PC-9 (cell line): ENCODE results near the gene MLYCD. TPM values are rescaled to one million over a fixed set of nuclear protein-coding genes. Genes with fewer than 3 reads are reported as not detected.
"Not testable (repeated sequence)": the region's sequence is repeated elsewhere in the genome, so short reads cannot be mapped to it uniquely, and the experiment has no call there.

Source experiments
- BruUV-seq: library from RNA; stranded (reverse); fragments of 400-500 nt; replicated peaks from 2 replicates; lab custom pipeline; 2021; lab: Mats Ljungman, UMichigan
- CTCF ChIA-PET: fragments of 300-600 bp; sonication (Branson Sonifier 250); formaldehyde crosslinking; loops from one replicate; lab custom pipeline; 2022; ENCODE audit warnings: antibody characterized with exemption; lab: Charles Lee
- POLR2A ChIA-PET: fragments of 300-600 bp; sonication (Branson Sonifier 250); formaldehyde crosslinking; loops from one replicate; lab custom pipeline; 2022; ENCODE audit warnings: antibody characterized with exemption; ENCODE audit not compliant: unreplicated experiment; lab: Charles Lee
- DNase-seq, 2 experiments: peaks; one replicate each; pipeline versions ENCODE4 v3.0.0 to v3.0.0-alpha.2; 2015 to 2022; ENCODE audit warnings: mixed read lengths in 1 of 2
- H2AFZ ChIP-seq: fragments of 200-600 bp; sonication (generic); 2 replicates; pipeline ENCODE4 v1.8.1; 2017; ENCODE audit warnings: antibody characterized with exemption
- H3F3A ChIP-seq: fragments of 200-600 bp; sonication (generic); 2 replicates; pipeline ENCODE4 v1.8.1; 2017; ENCODE audit warnings: antibody characterized with exemption, mild to moderate bottlenecking, low read depth; ENCODE audit not compliant: insufficient read depth
- H3K27ac ChIP-seq: fragments of 200-600 bp; sonication (generic); 2 replicates; pipeline ENCODE4 v1.6.1; 2016; ENCODE audit warnings: mixed run types
- H3K27me3 ChIP-seq: fragments of 200-600 bp; sonication (generic); 2 replicates; pipeline ENCODE4 v1.6.1; 2016; ENCODE audit warnings: low read depth, mixed run types; ENCODE audit not compliant: insufficient read depth
- H3K36me3 ChIP-seq: fragments of 200-600 bp; sonication (generic); 2 replicates; pipeline ENCODE4 v1.6.1; 2016; ENCODE audit warnings: low read depth, mixed run types
- H3K4me1 ChIP-seq: fragments of 200-600 bp; sonication (generic); replicated peaks from 2 replicates; pipeline ENCODE4 v1.6.1; 2016; ENCODE audit warnings: mixed run types; ENCODE audit not compliant: insufficient read depth
- H3K4me2 ChIP-seq: fragments of 200-600 bp; sonication (generic); 2 replicates; pipeline ENCODE4 v1.6.1; 2017; ENCODE audit warnings: mixed run types
- H3K4me3 ChIP-seq: fragments of 200-600 bp; sonication (generic); 2 replicates; pipeline ENCODE4 v1.6.1; 2016; ENCODE audit warnings: mixed run types
- H3K79me2 ChIP-seq: fragments of 200-600 bp; sonication (generic); 2 replicates; pipeline ENCODE4 v1.6.1; 2017; ENCODE audit warnings: low read depth, mixed run types
- H3K9me2 ChIP-seq: fragments of 200-600 bp; sonication (generic); 2 replicates; pipeline ENCODE4 v1.8.1; 2017; ENCODE audit warnings: mild to moderate bottlenecking; ENCODE audit not compliant: insufficient read depth
- H3K9me3 ChIP-seq: fragments of 200-600 bp; sonication (generic); 2 replicates; pipeline ENCODE4 v1.8.1; 2016; ENCODE audit warnings: low read depth; ENCODE audit not compliant: insufficient read depth
- H4K20me1 ChIP-seq: fragments of 200-600 bp; sonication (generic); 2 replicates; pipeline ENCODE4 v1.8.1; 2017; ENCODE audit not compliant: insufficient read depth
- EZH2 ChIP-seq: fragments of 200-600 bp; sonication (generic); IDR thresholded peaks from 2 replicates; pipeline ENCODE4 v1.8.0; 2017; ENCODE audit warnings: antibody characterized with exemption, low read depth
- intact Hi-C: fragments of 100-400 bp; cut with micrococcal nuclease; formaldehyde crosslinking; loops from one replicate; pipeline ENCODE4 v1.10.0; 2022; ENCODE audit not compliant: unreplicated experiment
- total RNA-seq: library from RNA; stranded (reverse); gene quantifications from 2 replicates; pipeline ENCODE4 v1.2.3, GENCODE V29; 2021
- TF ChIP-seq, protein P1 (sequence below): fragments of 200-600 bp; sonication (generic); conservative IDR thresholded peaks from 2 replicates; pipeline ENCODE4 v1.6.1; 2017; ENCODE audit warnings: mixed run types, antibody characterized with exemption, mild to moderate bottlenecking, moderate library complexity

The MLYCD gene
- total RNA-seq, 1 experiment from 2014 or later: 4.7 TPM

DNA sequence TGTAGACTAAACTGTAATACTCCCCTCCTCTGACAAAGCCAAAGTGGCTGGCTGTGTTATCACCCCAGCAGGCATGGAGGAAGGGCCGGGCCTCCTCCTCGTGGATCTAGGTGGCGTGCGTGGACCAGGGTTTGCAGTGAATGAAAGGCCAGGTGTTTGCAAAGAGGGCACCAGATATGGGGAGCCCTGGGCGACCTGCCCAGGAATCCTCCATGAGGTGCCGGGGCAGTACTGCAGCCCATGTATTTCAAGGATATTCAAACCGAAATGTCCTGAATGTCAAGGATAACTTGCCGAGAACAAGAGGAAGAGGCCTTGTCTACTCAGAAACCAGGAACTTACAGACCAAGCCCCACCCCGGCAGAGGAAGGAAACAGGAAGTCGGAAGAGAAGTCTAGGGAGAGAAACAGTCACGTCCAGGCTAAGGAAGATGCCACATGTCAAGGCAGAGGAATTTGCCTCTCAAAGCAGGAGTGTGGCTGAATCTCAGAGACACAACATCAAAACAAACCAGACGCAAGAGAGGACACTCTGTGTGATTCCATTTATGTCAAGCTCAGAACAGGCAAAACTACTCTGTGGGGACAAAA is 40.4 kb downstream of the MLYCD start:
- TF ChIP-seq, protein P1, sequence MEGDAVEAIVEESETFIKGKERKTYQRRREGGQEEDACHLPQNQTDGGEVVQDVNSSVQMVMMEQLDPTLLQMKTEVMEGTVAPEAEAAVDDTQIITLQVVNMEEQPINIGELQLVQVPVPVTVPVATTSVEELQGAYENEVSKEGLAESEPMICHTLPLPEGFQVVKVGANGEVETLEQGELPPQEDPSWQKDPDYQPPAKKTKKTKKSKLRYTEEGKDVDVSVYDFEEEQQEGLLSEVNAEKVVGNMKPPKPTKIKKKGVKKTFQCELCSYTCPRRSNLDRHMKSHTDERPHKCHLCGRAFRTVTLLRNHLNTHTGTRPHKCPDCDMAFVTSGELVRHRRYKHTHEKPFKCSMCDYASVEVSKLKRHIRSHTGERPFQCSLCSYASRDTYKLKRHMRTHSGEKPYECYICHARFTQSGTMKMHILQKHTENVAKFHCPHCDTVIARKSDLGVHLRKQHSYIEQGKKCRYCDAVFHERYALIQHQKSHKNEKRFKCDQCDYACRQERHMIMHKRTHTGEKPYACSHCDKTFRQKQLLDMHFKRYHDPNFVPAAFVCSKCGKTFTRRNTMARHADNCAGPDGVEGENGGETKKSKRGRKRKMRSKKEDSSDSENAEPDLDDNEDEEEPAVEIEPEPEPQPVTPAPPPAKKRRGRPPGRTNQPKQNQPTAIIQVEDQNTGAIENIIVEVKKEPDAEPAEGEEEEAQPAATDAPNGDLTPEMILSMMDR: no peak
- no peak for TF ChIP-seq EZH2
- Histone ChIP-seq H3K9me2 (no peaks in the 10 kb centered on the region), H3K36me3 (no peaks in the 10 kb centered on the region), H3K79me2 (no peaks in the 10 kb centered on the region), H4K20me1 (no peaks in the 10 kb centered on the region), H3F3A (no peaks in the 10 kb centered on the region; the same call in 1 of the 2 replicates), H3K4me3 (no peak overlapping the region), H3K4me2 (no peak overlapping the region), H2AFZ (no peak overlapping the region), H3K27me3 (no peaks in the 10 kb centered on the region), H3K9me3 (no peaks in the 10 kb centered on the region), H3K4me1 (no peaks in the 10 kb centered on the region), H3K27ac (no peak overlapping the region)
- intact Hi-C loops: no loop called here
- BruUV-seq: no TSS peak
- CTCF ChIA-PET: no interaction called here
- DNase-seq: no peak
- POLR2A ChIA-PET: no interaction called here

DNA sequence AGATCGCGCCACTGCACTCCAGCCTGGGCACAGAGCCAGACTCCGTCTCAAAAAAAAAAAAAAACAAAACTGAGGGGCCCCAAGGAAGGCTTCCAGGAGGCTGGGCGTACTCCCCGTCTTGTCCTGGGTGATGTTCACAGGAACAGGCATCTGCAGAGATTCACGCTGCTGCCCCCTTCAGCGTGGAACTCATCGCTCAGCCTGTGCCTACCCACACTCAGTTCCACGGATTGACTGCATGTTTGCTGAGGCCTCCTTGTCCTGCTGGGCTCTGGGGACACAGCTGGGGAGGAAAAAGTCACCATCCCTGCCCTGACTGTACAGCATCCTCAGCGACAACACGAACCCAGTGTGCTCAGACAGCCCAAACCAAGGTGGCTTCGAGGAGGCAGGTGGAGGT is 41.2 kb downstream of the MLYCD start:
- Histone ChIP-seq H3K27ac (no peak overlapping the region), H3F3A (no peaks in the 10 kb centered on the region; the same call in 1 of the 2 replicates), H3K36me3 (no peaks in the 10 kb centered on the region), H4K20me1 (no peaks in the 10 kb centered on the region), H3K4me3 (no peak overlapping the region), H3K79me2 (no peaks in the 10 kb centered on the region), H2AFZ (no peak overlapping the region), H3K4me1 (no peaks in the 10 kb centered on the region), H3K9me3 (no peaks in the 10 kb centered on the region), H3K27me3 (no peaks in the 10 kb centered on the region), H3K9me2 (no peaks in the 10 kb centered on the region), H3K4me2 (no peak overlapping the region)
- BruUV-seq: no TSS peak
- DNase-seq: no peak
- TF ChIP-seq, protein P1: no peak
- TF ChIP-seq EZH2: no peak
- ChIA-PET CTCF (no interaction called here), POLR2A (no interaction called here)
- intact Hi-C loops: no loop called here

DNA sequence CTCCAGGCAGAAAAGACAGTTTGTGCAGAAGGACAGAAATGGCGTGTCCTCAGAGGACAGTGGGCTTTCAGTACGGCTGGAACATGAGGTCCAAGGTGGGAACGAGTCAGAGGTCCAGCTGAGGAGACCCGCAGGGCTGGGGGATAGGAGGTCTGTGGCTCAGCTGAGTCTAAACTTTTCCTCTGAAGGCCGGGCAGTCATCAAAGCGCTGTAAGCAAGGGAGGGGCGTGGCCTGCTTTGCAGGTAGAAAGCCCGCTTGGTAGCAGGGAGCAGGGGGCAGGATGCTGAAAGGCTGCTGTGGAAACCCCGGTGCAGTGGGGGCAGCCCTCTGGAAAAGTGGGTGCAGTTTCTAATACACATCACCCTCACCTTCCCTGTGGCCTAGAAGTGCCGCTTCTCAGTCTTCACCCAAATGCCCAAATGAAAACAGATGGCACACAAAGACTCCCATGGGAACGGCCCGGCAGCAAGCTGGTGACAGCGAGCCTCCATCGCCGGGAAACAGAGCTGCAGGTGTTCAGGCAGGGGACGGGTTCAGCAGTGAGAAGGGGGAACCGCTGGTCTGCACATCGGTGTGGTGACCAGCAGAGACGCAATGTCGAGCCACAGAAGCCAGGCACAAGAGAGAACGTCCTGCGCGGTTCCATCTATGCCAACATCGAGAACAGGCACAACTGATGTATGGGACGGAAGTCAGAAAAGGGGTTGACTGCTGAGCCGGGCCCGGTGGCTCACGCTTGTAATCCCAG is 41.9 kb downstream of the MLYCD start:
- H3K4me3 ChIP-seq: no peak overlapping the region
- H2AFZ ChIP-seq: no peak overlapping the region
- no peaks in the 10 kb centered on the region for H3K9me2 ChIP-seq
- H3K9me3 ChIP-seq: no peaks in the 10 kb centered on the region
- no peaks in the 10 kb centered on the region for H3K79me2 ChIP-seq
- no peaks in the 10 kb centered on the region for H3K27me3 ChIP-seq
- no peaks in the 10 kb centered on the region; the same call in 1 of the 2 replicates for H3F3A ChIP-seq
- H3K4me1 ChIP-seq: no peaks in the 10 kb centered on the region
- CTCF ChIA-PET: no interaction called here
- no peak for DNase-seq
- no peaks in the 10 kb centered on the region for H3K36me3 ChIP-seq
- BruUV-seq: no TSS peak
- POLR2A ChIA-PET: no interaction called here
- H4K20me1 ChIP-seq: no peaks in the 10 kb centered on the region
- H3K27ac ChIP-seq: no peak overlapping the region
- no peak for TF ChIP-seq EZH2
- TF ChIP-seq, protein P1: no peak
- intact Hi-C loops: no loop called here
- H3K4me2 ChIP-seq: no peak overlapping the region

DNA sequence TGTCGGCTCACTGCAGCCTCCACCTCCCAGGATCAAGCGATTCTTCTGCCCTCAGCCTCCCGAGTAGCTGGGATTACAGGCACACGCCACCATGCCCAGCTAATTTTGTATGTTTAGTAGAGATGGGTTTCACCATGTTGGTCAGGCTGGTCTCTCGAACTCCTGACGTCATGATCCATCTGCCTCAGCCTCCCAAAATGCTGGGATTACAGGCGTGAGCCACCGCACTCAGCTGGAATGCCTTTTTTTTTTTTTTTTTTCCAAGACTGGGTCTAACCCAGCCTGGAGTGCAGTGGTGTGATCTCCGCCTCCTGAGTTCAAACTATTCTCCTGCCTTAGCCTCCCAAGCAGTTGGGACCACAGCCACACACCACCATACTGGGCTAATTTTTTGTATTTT is 42.6 kb downstream of the MLYCD start:
- H3K4me2 ChIP-seq, H3K27ac ChIP-seq, intact Hi-C loops, H3K9me2 ChIP-seq, BruUV-seq, H3K79me2 ChIP-seq, H3K4me1 ChIP-seq, POLR2A ChIA-PET, H3K27me3 ChIP-seq, H4K20me1 ChIP-seq, CTCF ChIA-PET, DNase-seq, H3K4me3 ChIP-seq, H2AFZ ChIP-seq, H3F3A ChIP-seq, H3K9me3 ChIP-seq, H3K36me3 ChIP-seq: not testable (repeated sequence)
